HG02588 (cell line): Measurements from ENCODE around the gene BST2.
A peak's percentile ranks its signal among the peaks of the same experiment; 100 is the strongest.
"Not testable (repeated sequence)": the region's sequence is repeated elsewhere in the genome, so short reads cannot be mapped to it uniquely, and the experiment has no call there.

ENCODE experiments used
- ATAC-seq: cut with Tn5 transposase; IDR thresholded peaks from one replicate; pipeline ENCODE4 v1.9.1; 2021; ENCODE audit warnings: mild to moderate bottlenecking, moderate library complexity; ENCODE audit not compliant: unreplicated experiment

BST2 gene

GRCh38 chr19:17390665-17391370 is 14.6 kb downstream of the BST2 start:
- ATAC-seq: peak; percentile 77

GRCh38 chr19:17389957-17390664 is 15.3 kb downstream of the BST2 start:
- ATAC-seq: no peak

GRCh38 chr19:17389288-17389687 is 16.1 kb downstream of the BST2 start:
- ATAC-seq: no peak

- no peak for ATAC-seq
Observed at GRCh38 chr19:17385878-17386611, 19.4 kb downstream of the BST2 start.

- ATAC-seq: no peak
Observed at GRCh38 chr19:17380426-17381138, 24.8 kb downstream of the BST2 start.

- ATAC-seq: no peak
Observed at GRCh38 chr19:17379221-17379631, 26.2 kb downstream of the BST2 start.

- no peak for ATAC-seq
Observed at GRCh38 chr19:17378271-17378670, 27.2 kb downstream of the BST2 start.

- no peak for ATAC-seq
Observed at GRCh38 chr19:17376935-17377600, 28.4 kb downstream of the BST2 start, which contains the start of gene PLVAP. PLVAP (minus strand) TSS chr19:17377342; CDS start chr19:17377288, 54 bp downstream.

- ATAC-seq: peak; percentile 80
Observed at GRCh38 chr19:17370026-17370587, 35.3 kb downstream of the BST2 start.

GRCh38 chr19:17365361-17365760 is 40.1 kb downstream of the BST2 start:
- ATAC-seq: no peak

- not testable (repeated sequence) for ATAC-seq
Observed at GRCh38 chr19:17363852-17364605, 41.4 kb downstream of the BST2 start.

- no peak for ATAC-seq
Observed at GRCh38 chr19:17359905-17360800, 45.3 kb downstream of the BST2 start.

- no peak for ATAC-seq
Observed at GRCh38 chr19:17358395-17358794, 47.0 kb downstream of the BST2 start.

- ATAC-seq: no peak
Observed at GRCh38 chr19:17357724-17358123, 47.7 kb downstream of the BST2 start.

- no peak for ATAC-seq
Observed at GRCh38 chr19:17357078-17357666, 48.3 kb downstream of the BST2 start.

GRCh38 chr19:17353386-17353785 is 52.0 kb downstream of the BST2 start:
- ATAC-seq: no peak
